CD4-positive, alpha-beta T cell treated with Interferon gamma for 1 hour (primary cell): ENCODE results near the gene DQX1.
A peak's percentile ranks its signal among the peaks of the same experiment; 100 is the strongest.
"Not testable (repeated sequence)": the region's sequence is repeated elsewhere in the genome, so short reads cannot be mapped to it uniquely, and the experiment has no call there.

ENCODE experiments used
- DNase-seq: peaks from one replicate; pipeline ENCODE4 v3.0.0-alpha.2; 2020

The DQX1 gene

GRCh38 chr2:74491648-74492544 is 34.1 kb downstream of the DQX1 start:
- DNase-seq, result no peak

- DNase-seq, result no peak
Observed at GRCh38 chr2:74489906-74490305, 36.1 kb downstream of the DQX1 start.

GRCh38 chr2:74488643-74489481 is 37.2 kb downstream of the DQX1 start:
- DNase-seq, result no peak

GRCh38 chr2:74486141-74486540 is 39.9 kb downstream of the DQX1 start:
- DNase-seq, result no peak

GRCh38 chr2:74483675-74484164 is 42.3 kb downstream of the DQX1 start:
- DNase-seq, result not testable (repeated sequence)

GRCh38 chr2:74482801-74483674 is 43.0 kb downstream of the DQX1 start, which contains the start of the genes CCDC142 and TTC31:
Gene CCDC142, minus strand, starts transcription at chr2:74482998. Its CDS starts 161 bp downstream, at chr2:74482837.
Gene TTC31, plus strand, starts transcription at chr2:74483081. Its CDS starts 15 bp downstream, at chr2:74483096.
- peak; percentile 93 for DNase-seq

GRCh38 chr2:74481961-74482800 is 43.9 kb downstream of the DQX1 start:
- peak; percentile 58 for DNase-seq

- no peak for DNase-seq
Observed at GRCh38 chr2:74481431-74481830, 44.6 kb downstream of the DQX1 start.

DNA sequence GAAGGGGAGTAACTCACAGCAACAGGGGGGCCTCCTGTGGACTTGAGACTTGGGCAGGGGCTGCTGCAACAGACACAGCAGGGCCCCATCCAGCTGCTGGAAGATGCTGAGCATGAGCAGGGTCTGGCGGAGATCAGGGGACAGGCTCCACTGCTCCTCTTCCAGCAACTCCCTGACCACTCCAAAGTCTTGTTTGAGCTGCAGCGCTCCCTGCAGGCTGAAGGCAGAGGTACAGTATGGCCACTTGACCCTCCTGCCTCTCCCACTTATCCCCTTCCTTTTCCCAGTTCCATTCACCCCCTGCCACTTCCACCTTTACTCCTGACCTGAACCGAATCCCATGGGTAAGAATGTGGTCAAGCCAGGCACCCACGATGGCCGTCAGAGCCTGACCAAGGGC is 51.1 kb downstream of the DQX1 start:
- DNase-seq, result no peak

DNA sequence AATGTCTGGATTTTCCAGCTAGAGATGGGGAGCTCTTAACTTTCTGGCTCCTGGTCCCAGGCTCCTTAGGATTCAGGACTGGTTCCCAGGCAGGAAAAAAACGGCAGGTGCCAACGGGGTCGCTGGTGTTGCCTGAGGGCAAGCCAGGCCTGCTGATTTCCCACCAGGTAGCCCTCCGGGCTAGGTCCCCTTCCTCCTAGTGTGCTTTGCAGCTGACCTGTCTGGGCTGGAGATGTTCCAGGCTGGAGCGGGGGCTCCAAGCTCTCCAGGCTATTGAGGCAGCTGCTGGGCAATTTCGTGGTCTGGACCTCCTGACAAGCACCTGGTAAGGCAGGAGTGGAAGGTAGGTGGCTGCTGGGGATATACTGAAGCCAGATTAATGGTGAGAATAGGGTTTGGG is 51.5 kb downstream of the DQX1 start:
- DNase-seq, result no peak

DNA sequence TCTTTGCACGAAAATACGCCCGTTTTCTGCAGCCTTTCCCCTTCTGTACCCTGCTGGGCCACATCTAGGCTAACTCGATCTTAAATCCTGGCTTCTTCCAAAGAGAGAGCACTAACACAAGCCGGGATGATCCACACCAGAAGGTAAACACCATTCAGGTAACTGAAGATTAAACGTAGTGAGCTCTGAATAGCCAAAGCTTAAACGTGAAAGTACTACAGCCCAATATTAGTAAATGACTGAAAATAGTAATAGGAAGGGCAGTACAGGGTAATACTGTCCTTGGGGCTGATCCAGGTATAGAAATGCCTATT is 53.1 kb downstream of the DQX1 start:
- DNase-seq, result no peak

- peak; percentile 94 for DNase-seq
Observed at GRCh38 chr2:74472086-74472944, 53.7 kb downstream of the DQX1 start, which contains the start of gene MRPL53. Gene MRPL53, minus strand, starts transcription at chr2:74472680. Its CDS starts 20 bp downstream, at chr2:74472660.

GRCh38 chr2:74471332-74472065 is 54.5 kb downstream of the DQX1 start:
- DNase-seq, result no peak

- DNase-seq, result not testable (repeated sequence)
Observed at GRCh38 chr2:74470742-74471141, 55.3 kb downstream of the DQX1 start.
